GM23248 (cell line): ENCODE measurements around the gene AP5B1. TPM values are rescaled to one million over a fixed set of nuclear protein-coding genes. Genes with fewer than 3 reads are reported as not detected.

Experiments used
- DNase-seq: peaks from one replicate; pipeline ENCODE4 v3.0.0-alpha.2; 2015
- H2AFZ ChIP-seq: fragments of 200-600 bp; sonication (generic); 2 replicates; pipeline ENCODE4 v1.6.1; 2016; ENCODE audit warnings: antibody characterized with exemption
- H3F3A ChIP-seq: fragments of 200-600 bp; sonication (generic); 2 replicates; pipeline ENCODE4 v1.6.1; 2016; ENCODE audit warnings: mild to moderate bottlenecking, antibody characterized with exemption, mixed run types; ENCODE audit not compliant: insufficient read depth
- H3K27ac ChIP-seq: fragments of 200-600 bp; sonication (generic); 2 replicates; pipeline ENCODE4 v1.5.1; 2016; ENCODE audit warnings: mild to moderate bottlenecking
- H3K27me3 ChIP-seq: fragments of 200-600 bp; sonication (generic); replicated peaks from 2 replicates; pipeline ENCODE4 v1.6.1; 2016; ENCODE audit warnings: mild to moderate bottlenecking; ENCODE audit not compliant: insufficient read depth
- H3K36me3 ChIP-seq: fragments of 200-600 bp; sonication (generic); 2 replicates; pipeline ENCODE4 v1.6.1; 2016; ENCODE audit warnings: low read depth, mild to moderate bottlenecking
- H3K4me1 ChIP-seq: fragments of 200-600 bp; sonication (generic); 2 replicates; pipeline ENCODE4 v1.6.1; 2016; ENCODE audit warnings: mild to moderate bottlenecking; ENCODE audit not compliant: insufficient read depth
- H3K4me2 ChIP-seq: fragments of 200-600 bp; sonication (generic); one replicate; pipeline ENCODE4 v1.6.1; 2016; ENCODE audit warnings: mild to moderate bottlenecking; ENCODE audit not compliant: unreplicated experiment
- H3K4me3 ChIP-seq: fragments of 200-600 bp; sonication (generic); 2 replicates; pipeline ENCODE4 v1.5.1; 2016; ENCODE audit warnings: mild to moderate bottlenecking
- H3K79me2 ChIP-seq: fragments of 200-600 bp; sonication (generic); 2 replicates; pipeline ENCODE4 v1.6.1; 2016; ENCODE audit warnings: mild to moderate bottlenecking; ENCODE audit not compliant: insufficient read depth
- H3K9ac ChIP-seq: fragments of 200-600 bp; sonication (generic); 2 replicates; pipeline ENCODE4 v1.6.1; 2016; ENCODE audit warnings: mild to moderate bottlenecking
- H3K9me2 ChIP-seq: fragments of 200-600 bp; sonication (generic); 2 replicates; pipeline ENCODE4 v1.6.1; 2016; ENCODE audit warnings: mixed run types, mild to moderate bottlenecking, moderate library complexity; ENCODE audit not compliant: insufficient read depth
- H3K9me3 ChIP-seq: fragments of 200-600 bp; sonication (generic); one replicate; pipeline ENCODE4 v1.6.1; 2017; ENCODE audit warnings: low read depth
- H4K20me1 ChIP-seq: fragments of 200-600 bp; sonication (generic); 2 replicates; pipeline ENCODE4 v1.6.0; 2016; ENCODE audit not compliant: insufficient read depth
- EZH2 ChIP-seq: fragments of 200-600 bp; sonication (generic); IDR thresholded peaks from 2 replicates; pipeline ENCODE4 v1.6.1; 2018; ENCODE audit warnings: antibody characterized with exemption, mild to moderate bottlenecking; ENCODE audit not compliant: insufficient read depth, poor library complexity, severe bottlenecking
- EZH2phosphoT487 ChIP-seq: fragments of 200-600 bp; sonication (generic); IDR thresholded peaks from 2 replicates; pipeline ENCODE4 v1.6.1; 2018; ENCODE audit warnings: antibody characterized with exemption, moderate library complexity, mild to moderate bottlenecking, low read depth; ENCODE audit not compliant: insufficient read depth
- WGBS, 2 experiments: methylation state at CpG; one replicate each; pipeline ENCODE4 v1.1.6; 2015 to 2017; ENCODE audit warnings: low lambda C conversion rate in 2 of 2, low coverage in 1 of 2; ENCODE audit errors: missing lambda C conversion rate in 2 of 2; 5-methylcytosine and 5-hydroxymethylcytosine counted together
- in situ Hi-C: fragments of 300-500 bp; cut with MboI; formaldehyde crosslinking; loops from 2 replicates; pipeline ENCODE4 v1.15.0; 2020
- polyA plus RNA-seq: library from polyadenylated mRNA; unstranded; fragments of >200 nt; fragmentation: Nextera tagmentation; extraction: Ambion mirVana; gene quantifications from 2 replicates; pipeline ENCODE4 v1.2.1, GENCODE V29; 2016
- total RNA-seq: library from RNA; depleted of rRNA; stranded (reverse); fragments of >200 nt; shearing (Covaris generic); gene quantifications from 2 replicates; pipeline ENCODE4 v1.2.3, GENCODE V29; 2014

AP5B1 gene
- total and polyA plus RNA-seq, 2 experiments from 2014 or later = 4.4 to 14.8 TPM

DNA sequence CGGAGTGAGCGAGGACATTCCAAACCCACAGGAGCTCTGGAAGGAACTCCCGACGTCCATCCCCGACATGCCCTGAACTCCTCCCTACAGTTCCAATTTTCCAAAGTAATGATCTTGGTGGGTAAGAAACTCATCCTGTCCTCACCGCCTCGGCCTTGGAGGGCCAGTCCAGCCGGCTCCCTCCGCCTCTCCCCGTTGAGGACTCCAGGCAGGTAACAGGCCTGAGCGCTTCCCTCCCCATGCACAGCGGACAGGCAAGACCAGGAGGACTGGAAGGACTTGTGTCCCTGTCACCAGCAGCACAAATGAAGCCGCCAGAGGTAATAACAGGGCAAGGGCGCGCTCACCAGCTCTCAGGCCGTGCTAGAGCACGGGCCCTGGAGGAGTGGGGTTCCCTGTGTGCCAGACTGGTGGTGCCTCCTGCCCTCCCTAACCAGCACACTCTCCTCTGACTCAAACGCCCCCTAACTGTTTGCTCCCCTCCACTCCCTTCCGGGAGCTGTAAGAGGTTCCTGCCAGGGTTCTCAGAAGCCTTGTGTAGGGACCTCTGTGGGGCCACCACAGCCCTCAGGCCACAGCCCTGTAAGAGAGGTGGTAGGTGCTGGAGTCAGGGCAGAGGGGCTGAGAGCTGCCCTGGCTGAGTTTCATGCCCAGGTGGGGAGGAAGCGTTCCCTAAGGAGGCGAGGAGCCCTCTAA lies 23.2 kb upstream of the AP5B1 start:
- no peaks in the 10 kb centered on the region for H3K9me3 ChIP-seq
- in situ Hi-C loops = no loop called here
- no peak overlapping the region for H3K27ac ChIP-seq
- no peak overlapping the region for H2AFZ ChIP-seq
- H3K4me1 ChIP-seq = no peaks in the 10 kb centered on the region
- DNase-seq = no peak
- peaks cover 35% of the 10 kb centered on the region; the same call in 1 of the 2 replicates for H3K27me3 ChIP-seq
- no peaks in the 10 kb centered on the region for H3K79me2 ChIP-seq
- no peaks in the 10 kb centered on the region for H3K9me2 ChIP-seq
- H3F3A ChIP-seq = no peaks in the 10 kb centered on the region
- TF ChIP-seq EZH2 = no peak
- TF ChIP-seq EZH2phosphoT487 = no peak
- H3K36me3 ChIP-seq = no peaks in the 10 kb centered on the region
- H3K4me3 ChIP-seq = no peak overlapping the region
- no peak overlapping the region for H3K9ac ChIP-seq
- no peak overlapping the region for H3K4me2 ChIP-seq
- no peaks in the 10 kb centered on the region for H4K20me1 ChIP-seq
- 39 to 41% methylated on average over 21 of the region's 21 CpGs for WGBS, 2 experiments

DNA sequence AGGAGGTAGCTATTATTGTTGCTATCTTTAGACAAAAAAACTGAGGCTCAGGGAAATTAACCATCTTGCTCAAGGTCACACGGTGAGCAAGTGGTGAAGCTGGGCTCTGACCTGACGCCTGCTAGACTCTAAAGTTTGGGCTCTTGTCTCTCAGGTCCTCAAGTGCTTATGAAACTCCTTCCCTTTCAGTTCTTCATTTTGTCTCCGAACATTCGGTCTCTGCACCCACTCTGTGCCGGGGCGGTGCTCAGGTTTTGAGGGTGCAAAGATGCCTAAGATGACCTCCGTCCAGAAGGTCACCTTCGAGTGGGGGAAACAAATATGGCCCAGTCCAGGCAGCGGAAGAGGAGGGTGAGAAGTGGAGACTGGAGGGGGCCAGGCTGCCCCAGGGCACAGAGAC lies 22.1 kb upstream of the AP5B1 start:
- Histone ChIP-seq H4K20me1 (no peaks in the 10 kb centered on the region), H3K27ac (no peak overlapping the region), H3K36me3 (no peaks in the 10 kb centered on the region), H3K4me2 (no peak overlapping the region), H3K4me1 (no peaks in the 10 kb centered on the region), H3K9ac (no peak overlapping the region), H3F3A (no peaks in the 10 kb centered on the region), H3K9me2 (no peaks in the 10 kb centered on the region), H2AFZ (no peak overlapping the region), H3K9me3 (no peaks in the 10 kb centered on the region), H3K27me3 (peaks cover 35% of the 10 kb centered on the region; the same call in 1 of the 2 replicates), H3K79me2 (no peaks in the 10 kb centered on the region), H3K4me3 (no peak overlapping the region)
- DNase-seq = no peak
- in situ Hi-C loops = no loop called here
- TF ChIP-seq EZH2phosphoT487 (no peak), EZH2 (no peak)
- WGBS, 2 experiments = 66 to 72% methylated on average over 9 of the region's 9 CpGs

DNA sequence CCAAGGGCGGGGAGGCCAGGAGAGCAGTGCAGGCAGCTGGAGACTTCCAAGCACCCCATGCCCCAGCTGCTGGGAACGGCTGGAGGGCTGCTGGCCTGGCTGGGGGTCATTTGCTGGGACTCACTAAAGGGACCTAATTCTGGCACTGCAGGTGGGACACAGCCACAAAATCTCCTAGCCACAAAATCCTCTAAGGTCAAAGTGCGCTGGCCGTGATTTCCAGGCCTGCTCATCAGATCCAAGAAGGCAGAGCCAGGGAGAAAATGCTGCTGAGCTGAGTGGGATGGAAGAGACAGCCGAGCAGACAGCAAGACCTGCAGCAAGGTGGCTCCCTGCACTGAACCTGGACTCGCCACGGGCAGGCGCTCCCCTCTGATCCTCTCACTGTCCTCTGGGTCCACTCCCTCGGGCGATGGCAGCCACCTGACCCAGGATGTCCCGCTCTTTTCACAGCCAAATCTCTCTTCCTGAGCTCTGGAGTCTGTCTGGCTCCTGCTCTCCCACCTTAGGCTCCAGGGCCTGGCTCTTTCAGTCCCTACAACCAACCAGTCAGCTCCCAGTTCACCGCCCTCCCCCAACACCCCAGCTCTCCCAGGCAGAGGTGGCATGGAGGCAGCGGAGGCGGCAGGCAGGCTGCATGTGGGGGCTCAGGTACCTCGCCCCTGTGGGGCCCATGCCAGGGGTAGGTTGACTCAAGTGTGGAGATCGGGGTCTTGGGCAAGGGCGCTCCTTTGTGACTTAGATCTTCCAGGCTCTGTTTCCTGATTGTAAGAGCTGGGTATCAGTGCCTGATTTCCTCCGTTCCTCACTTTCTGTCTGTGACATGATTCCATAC lies 20.6 kb upstream of the AP5B1 start:
- DNase-seq = no peak
- peaks cover 39% of the 10 kb centered on the region; the same call in 1 of the 2 replicates for H3K27me3 ChIP-seq
- no peaks in the 10 kb centered on the region for H3K9me3 ChIP-seq
- in situ Hi-C loops = no loop called here
- H3K79me2 ChIP-seq = no peaks in the 10 kb centered on the region
- H3K4me2 ChIP-seq = no peak overlapping the region
- WGBS, 2 experiments = 52 to 58% methylated on average over 18 of the region's 18 CpGs
- H3K36me3 ChIP-seq = no peaks in the 10 kb centered on the region
- H3K9me2 ChIP-seq = no peaks in the 10 kb centered on the region
- no peaks in the 10 kb centered on the region for H3F3A ChIP-seq
- no peaks in the 10 kb centered on the region for H4K20me1 ChIP-seq
- no peak overlapping the region for H3K4me3 ChIP-seq
- no peak for TF ChIP-seq EZH2
- no peak for TF ChIP-seq EZH2phosphoT487
- no peaks in the 10 kb centered on the region for H3K4me1 ChIP-seq
- no peak overlapping the region for H3K9ac ChIP-seq
- no peak overlapping the region for H3K27ac ChIP-seq
- no peak overlapping the region for H2AFZ ChIP-seq

DNA sequence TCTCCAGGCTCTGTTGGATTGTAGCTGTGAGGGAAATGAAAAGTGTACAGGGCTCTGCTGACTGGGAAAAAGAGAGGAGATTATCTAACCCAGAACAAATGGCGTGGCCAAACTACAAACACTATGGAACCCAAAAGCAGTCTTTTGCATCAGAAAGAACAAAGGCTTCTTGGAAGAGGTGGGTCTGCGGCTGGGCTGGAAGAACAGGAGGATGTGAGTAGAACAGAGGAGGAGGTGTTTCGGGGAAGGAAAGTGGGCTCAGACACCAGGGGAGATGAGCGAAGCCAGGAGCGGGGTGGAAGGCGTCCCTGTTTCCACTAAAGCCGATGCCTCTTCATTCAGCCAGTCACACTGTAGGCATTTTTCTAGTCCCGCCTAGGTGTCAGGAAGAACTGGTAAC lies 18.1 kb upstream of the AP5B1 start:
- no peak overlapping the region for H3K9ac ChIP-seq
- no peak overlapping the region for H3K4me3 ChIP-seq
- H3K4me2 ChIP-seq = no peak overlapping the region
- H3K27ac ChIP-seq = no peak overlapping the region
- DNase-seq = no peak
- no peaks in the 10 kb centered on the region for H4K20me1 ChIP-seq
- 75% methylated on average over 8 of the region's 8 CpGs for WGBS, 2 experiments
- no peaks in the 10 kb centered on the region for H3K36me3 ChIP-seq
- TF ChIP-seq EZH2 = no peak
- no peak for TF ChIP-seq EZH2phosphoT487
- no peaks in the 10 kb centered on the region for H3F3A ChIP-seq
- no peaks in the 10 kb centered on the region for H3K9me3 ChIP-seq
- no peaks in the 10 kb centered on the region for H3K79me2 ChIP-seq
- no peaks in the 10 kb centered on the region for H3K4me1 ChIP-seq
- peaks cover 32% of the 10 kb centered on the region; the same call in 1 of the 2 replicates for H3K27me3 ChIP-seq
- in situ Hi-C loops = no loop called here
- no peak overlapping the region for H2AFZ ChIP-seq
- no peaks in the 10 kb centered on the region for H3K9me2 ChIP-seq
